HL-60 (cell line): ENCODE results near the gene DOCK7.

Experiments
- CTCF ChIP-seq: IDR thresholded peaks from one replicate; pipeline ENCODE4 v1.5.1; 2011; ENCODE audit warnings: low read length, control low read depth, inconsistent platforms; ENCODE audit not compliant: insufficient read depth
- GABPA ChIP-seq: IDR thresholded peaks from 2 replicates; pipeline ENCODE4 v1.6.1; 2012; ENCODE audit warnings: low read depth
- POLR2AphosphoS5 ChIP-seq: IDR thresholded peaks from 2 replicates; pipeline ENCODE4 v1.6.1; 2012; ENCODE audit warnings: low read depth
- SPI1 ChIP-seq: IDR thresholded peaks from 2 replicates; pipeline ENCODE4 v1.6.1; 2012; ENCODE audit warnings: low read depth, mild to moderate bottlenecking, borderline replicate concordance
- TF ChIP-seq, protein P1 (sequence below): IDR thresholded peaks from 2 replicates; pipeline ENCODE4 v1.6.1; 2012; ENCODE audit warnings: low read depth; ENCODE audit not compliant: insufficient replicate concordance

GRCh38 chr1:62417351-62417999, 270.7 kb downstream of the DOCK7 start:
- TF ChIP-seq CTCF = no peak
- TF ChIP-seq, protein P1, sequence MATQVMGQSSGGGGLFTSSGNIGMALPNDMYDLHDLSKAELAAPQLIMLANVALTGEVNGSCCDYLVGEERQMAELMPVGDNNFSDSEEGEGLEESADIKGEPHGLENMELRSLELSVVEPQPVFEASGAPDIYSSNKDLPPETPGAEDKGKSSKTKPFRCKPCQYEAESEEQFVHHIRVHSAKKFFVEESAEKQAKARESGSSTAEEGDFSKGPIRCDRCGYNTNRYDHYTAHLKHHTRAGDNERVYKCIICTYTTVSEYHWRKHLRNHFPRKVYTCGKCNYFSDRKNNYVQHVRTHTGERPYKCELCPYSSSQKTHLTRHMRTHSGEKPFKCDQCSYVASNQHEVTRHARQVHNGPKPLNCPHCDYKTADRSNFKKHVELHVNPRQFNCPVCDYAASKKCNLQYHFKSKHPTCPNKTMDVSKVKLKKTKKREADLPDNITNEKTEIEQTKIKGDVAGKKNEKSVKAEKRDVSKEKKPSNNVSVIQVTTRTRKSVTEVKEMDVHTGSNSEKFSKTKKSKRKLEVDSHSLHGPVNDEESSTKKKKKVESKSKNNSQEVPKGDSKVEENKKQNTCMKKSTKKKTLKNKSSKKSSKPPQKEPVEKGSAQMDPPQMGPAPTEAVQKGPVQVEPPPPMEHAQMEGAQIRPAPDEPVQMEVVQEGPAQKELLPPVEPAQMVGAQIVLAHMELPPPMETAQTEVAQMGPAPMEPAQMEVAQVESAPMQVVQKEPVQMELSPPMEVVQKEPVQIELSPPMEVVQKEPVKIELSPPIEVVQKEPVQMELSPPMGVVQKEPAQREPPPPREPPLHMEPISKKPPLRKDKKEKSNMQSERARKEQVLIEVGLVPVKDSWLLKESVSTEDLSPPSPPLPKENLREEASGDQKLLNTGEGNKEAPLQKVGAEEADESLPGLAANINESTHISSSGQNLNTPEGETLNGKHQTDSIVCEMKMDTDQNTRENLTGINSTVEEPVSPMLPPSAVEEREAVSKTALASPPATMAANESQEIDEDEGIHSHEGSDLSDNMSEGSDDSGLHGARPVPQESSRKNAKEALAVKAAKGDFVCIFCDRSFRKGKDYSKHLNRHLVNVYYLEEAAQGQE = no peak
- no peak for TF ChIP-seq POLR2AphosphoS5
- TF ChIP-seq SPI1 = no peak
- TF ChIP-seq GABPA = no peak
